ENCODE results near the gene POR. TPM values are rescaled to one million over a fixed set of nuclear protein-coding genes. Genes with fewer than 3 reads are reported as not detected.

POR gene
- total and polyA plus RNA-seq, 4 donors = 116 to 973 (median 474) TPM

DNA sequence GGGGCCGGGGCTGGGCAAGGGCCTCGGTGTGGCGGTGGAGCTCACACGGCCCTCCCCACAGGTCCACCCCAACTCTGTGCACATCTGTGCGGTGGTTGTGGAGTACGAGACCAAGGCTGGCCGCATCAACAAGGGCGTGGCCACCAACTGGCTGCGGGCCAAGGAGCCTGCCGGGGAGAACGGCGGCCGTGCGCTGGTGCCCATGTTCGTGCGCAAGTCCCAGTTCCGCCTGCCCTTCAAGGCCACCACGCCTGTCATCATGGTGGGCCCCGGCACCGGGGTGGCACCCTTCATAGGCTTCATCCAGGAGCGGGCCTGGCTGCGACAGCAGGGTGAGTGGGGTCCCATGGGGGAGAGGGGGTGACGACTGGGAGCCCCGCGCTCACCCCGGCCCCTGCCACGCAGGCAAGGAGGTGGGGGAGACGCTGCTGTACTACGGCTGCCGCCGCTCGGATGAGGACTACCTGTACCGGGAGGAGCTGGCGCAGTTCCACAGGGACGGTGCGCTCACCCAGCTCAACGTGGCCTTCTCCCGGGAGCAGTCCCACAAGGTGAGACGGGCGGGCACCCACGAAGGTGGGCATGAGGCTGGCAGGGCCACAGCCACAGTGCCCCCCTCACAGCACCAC is 70.7 kb downstream of the POR start:
- Histone ChIP-seq H3K36me3 (ENCODE audit: control insufficient read depth in 4 of 4, insufficient read depth in 3 of 4, low read depth in 1 of 4, low read length in 3 of 4) (peaks cover 31 to 68% (median 42%) of the 10 kb centered on the region in 4 donors), H3K4me3 (ENCODE audit: low read depth in 1 of 3, low read length in 3 of 3) (no peak overlapping the region), H3K27ac (ENCODE audit: low read depth in 1 of 2, low read length in 2 of 2) (peak overlapping the region in 1 of 2 donors; percentile 12), H3K4me1 (ENCODE audit: control insufficient read depth in 4 of 4, insufficient read depth in 4 of 4, low read length in 3 of 4) (peaks cover 4 to 40% (median 17%) of the 10 kb centered on the region in 4 donors), H3K9ac (ENCODE audit: low read depth in 1 of 2, low read length in 2 of 2) (no peak overlapping the region), H3K27me3 (ENCODE audit: control insufficient read depth in 4 of 4, insufficient read depth in 4 of 4, low read length in 3 of 4) (no peaks in the 10 kb centered on the region), H3K9me3 (ENCODE audit: control insufficient read depth in 4 of 4, low read length in 3 of 4) (no peaks in the 10 kb centered on the region)
- TF ChIP-seq HNF4A (conservative IDR thresholded peaks at IDR 0.05) (no peak), ZBTB33 (IDR thresholded peaks at IDR 0.05) (no peak), RXRA (IDR thresholded peaks at IDR 0.05) (no peak), GABPA (IDR thresholded peaks at IDR 0.05 in 1 of 2, conservative IDR thresholded peaks at IDR 0.05 in 1 of 2) (no peak), NR2F2 (IDR thresholded peaks at IDR 0.05) (no peak)
- TF ChIP-seq, protein P1, sequence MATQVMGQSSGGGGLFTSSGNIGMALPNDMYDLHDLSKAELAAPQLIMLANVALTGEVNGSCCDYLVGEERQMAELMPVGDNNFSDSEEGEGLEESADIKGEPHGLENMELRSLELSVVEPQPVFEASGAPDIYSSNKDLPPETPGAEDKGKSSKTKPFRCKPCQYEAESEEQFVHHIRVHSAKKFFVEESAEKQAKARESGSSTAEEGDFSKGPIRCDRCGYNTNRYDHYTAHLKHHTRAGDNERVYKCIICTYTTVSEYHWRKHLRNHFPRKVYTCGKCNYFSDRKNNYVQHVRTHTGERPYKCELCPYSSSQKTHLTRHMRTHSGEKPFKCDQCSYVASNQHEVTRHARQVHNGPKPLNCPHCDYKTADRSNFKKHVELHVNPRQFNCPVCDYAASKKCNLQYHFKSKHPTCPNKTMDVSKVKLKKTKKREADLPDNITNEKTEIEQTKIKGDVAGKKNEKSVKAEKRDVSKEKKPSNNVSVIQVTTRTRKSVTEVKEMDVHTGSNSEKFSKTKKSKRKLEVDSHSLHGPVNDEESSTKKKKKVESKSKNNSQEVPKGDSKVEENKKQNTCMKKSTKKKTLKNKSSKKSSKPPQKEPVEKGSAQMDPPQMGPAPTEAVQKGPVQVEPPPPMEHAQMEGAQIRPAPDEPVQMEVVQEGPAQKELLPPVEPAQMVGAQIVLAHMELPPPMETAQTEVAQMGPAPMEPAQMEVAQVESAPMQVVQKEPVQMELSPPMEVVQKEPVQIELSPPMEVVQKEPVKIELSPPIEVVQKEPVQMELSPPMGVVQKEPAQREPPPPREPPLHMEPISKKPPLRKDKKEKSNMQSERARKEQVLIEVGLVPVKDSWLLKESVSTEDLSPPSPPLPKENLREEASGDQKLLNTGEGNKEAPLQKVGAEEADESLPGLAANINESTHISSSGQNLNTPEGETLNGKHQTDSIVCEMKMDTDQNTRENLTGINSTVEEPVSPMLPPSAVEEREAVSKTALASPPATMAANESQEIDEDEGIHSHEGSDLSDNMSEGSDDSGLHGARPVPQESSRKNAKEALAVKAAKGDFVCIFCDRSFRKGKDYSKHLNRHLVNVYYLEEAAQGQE (IDR thresholded peaks at IDR 0.05) = no peak
- TF ChIP-seq, protein P2, sequence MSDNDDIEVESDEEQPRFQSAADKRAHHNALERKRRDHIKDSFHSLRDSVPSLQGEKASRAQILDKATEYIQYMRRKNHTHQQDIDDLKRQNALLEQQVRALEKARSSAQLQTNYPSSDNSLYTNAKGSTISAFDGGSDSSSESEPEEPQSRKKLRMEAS (IDR thresholded peaks at IDR 0.05) = no peak
- no peak for DNase-seq (ENCODE audit: low spot score)
- WGBS = 67% methylated on average over 41 of the region's 41 CpGs

- Histone ChIP-seq H3K9me3 (ENCODE audit: control insufficient read depth in 4 of 4, low read length in 3 of 4) (no peaks in the 10 kb centered on the region), H3K27me3 (ENCODE audit: control insufficient read depth in 4 of 4, insufficient read depth in 4 of 4, low read length in 3 of 4) (no peaks in the 10 kb centered on the region), H3K27ac (ENCODE audit: low read depth in 1 of 2, low read length in 2 of 2) (peak overlapping the region in 1 of 2 donors; percentile 12), H3K4me1 (ENCODE audit: control insufficient read depth in 4 of 4, insufficient read depth in 4 of 4, low read length in 3 of 4) (peaks cover 6 to 45% (median 19%) of the 10 kb centered on the region in 4 donors), H3K36me3 (ENCODE audit: control insufficient read depth in 4 of 4, insufficient read depth in 3 of 4, low read depth in 1 of 4, low read length in 3 of 4) (peaks cover 29 to 61% (median 36%) of the 10 kb centered on the region in 4 donors), H3K9ac (ENCODE audit: low read depth in 1 of 2, low read length in 2 of 2) (no peak overlapping the region), H3K4me3 (ENCODE audit: low read depth in 1 of 3, low read length in 3 of 3) (no peak overlapping the region)
- TF ChIP-seq FOXA2 (IDR thresholded peaks at IDR 0.05) (no peak), TAF1 (conservative IDR thresholded peaks at IDR 0.05) (no peak), EGR1 (IDR thresholded peaks at IDR 0.05; ENCODE audit: low read depth in 2 of 2) (no peak), YY1 (IDR thresholded peaks at IDR 0.05) (no peak), NR2F2 (IDR thresholded peaks at IDR 0.05) (no peak), RXRA (IDR thresholded peaks at IDR 0.05) (no peak)
- TF ChIP-seq, protein P3, sequence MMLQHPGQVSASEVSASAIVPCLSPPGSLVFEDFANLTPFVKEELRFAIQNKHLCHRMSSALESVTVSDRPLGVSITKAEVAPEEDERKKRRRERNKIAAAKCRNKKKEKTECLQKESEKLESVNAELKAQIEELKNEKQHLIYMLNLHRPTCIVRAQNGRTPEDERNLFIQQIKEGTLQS (IDR thresholded peaks at IDR 0.05) = no peak
- 71% methylated on average over 20 of the region's 20 CpGs for WGBS
- no peak for DNase-seq (ENCODE audit: low spot score)
Observed at GRCh38 chr7:75986147-75986781, 71.3 kb downstream of the POR start.

Data from liver (tissue), 9 donors.